CD4-positive, alpha-beta T cell (primary cell): Measurements from ENCODE around the gene HAUS8. TPM values are rescaled to one million over a fixed set of nuclear protein-coding genes. Genes with fewer than 3 reads are reported as not detected.
A peak's percentile ranks its signal among the peaks of the same experiment; 100 is the strongest.

Source experiments
- ATAC-seq: fragments of 200-7000 bp; cut with Tn5 transposase; one replicate; pipeline ENCODE4 v1.10.0; 2022; ENCODE audit warnings: mild to moderate bottlenecking; ENCODE audit not compliant: poor library complexity
- CTCF ChIA-PET: fragments of 350-600 bp; sonication (Branson Sonifier 250); formaldehyde crosslinking; loops from one replicate; lab custom pipeline; 2021; ENCODE audit warnings: antibody characterized with exemption, inconsistent platforms; lab: Charles Lee
- POLR2A ChIA-PET: fragments of 350-600 bp; sonication (Branson Sonifier 250); formaldehyde crosslinking; loops from one replicate; lab custom pipeline; 2021; ENCODE audit warnings: antibody characterized with exemption, inconsistent platforms; lab: Charles Lee
- DNase-seq, 14 experiments: peaks; one replicate each; pipeline ENCODE4 v3.0.0-alpha.2; 2013 to 2020; ENCODE audit warnings: mixed read lengths in 2 of 14
- H3K27ac ChIP-seq, 2 donors: one replicate each; pipeline versions ENCODE4 v1.5.1 to v1.7.0; 2013; ENCODE audit warnings: low read length in 2 of 2, low read depth in 1 of 2, mild to moderate bottlenecking in 1 of 2
- H3K27me3 ChIP-seq, 2 experiments: 1 replicate in 1 of 2; 2 replicates in 1 of 2; pipeline versions ENCODE4 v1.6.1 to v1.7.0; 2013; ENCODE audit warnings: low read length in 2 of 2, control low read depth in 1 of 2, mild to moderate bottlenecking in 1 of 2, moderate library complexity in 1 of 2; ENCODE audit not compliant: insufficient read depth in 2 of 2, control insufficient read depth in 1 of 2
- H3K36me3 ChIP-seq: one replicate; pipeline ENCODE4 v1.6.1; 2013; ENCODE audit warnings: low read length, control low read depth; ENCODE audit not compliant: insufficient read depth
- H3K4me1 ChIP-seq: one replicate; pipeline ENCODE4 v1.6.1; 2013; ENCODE audit warnings: low read length, control low read depth; ENCODE audit not compliant: insufficient read depth
- H3K4me3 ChIP-seq: one replicate; pipeline ENCODE4 v1.5.1; 2013; ENCODE audit warnings: mild to moderate bottlenecking, low read length, moderate library complexity
- H3K9me3 ChIP-seq, 2 experiments: 1 replicate in 1 of 2; 2 replicates in 1 of 2; pipeline versions ENCODE4 v1.6.1 to v1.7.0; 2013; ENCODE audit warnings: low read length in 2 of 2, mild to moderate bottlenecking in 2 of 2, control low read depth in 1 of 2, moderate library complexity in 1 of 2; ENCODE audit not compliant: control insufficient read depth in 1 of 2, insufficient read depth in 1 of 2
- H3K27ac Mint-ChIP-seq: one replicate; pipeline ENCODE4 v1.8.0; 2020; ENCODE audit warnings: mixed read lengths
- H3K27me3 Mint-ChIP-seq: one replicate; pipeline ENCODE4 v1.8.0; 2021; ENCODE audit warnings: mixed read lengths
- H3K36me3 Mint-ChIP-seq: one replicate; pipeline ENCODE4 v1.8.0; 2021; ENCODE audit warnings: low read depth, mixed read lengths
- H3K4me1 Mint-ChIP-seq: one replicate; pipeline ENCODE4 v1.8.0; 2021; ENCODE audit warnings: low read depth, mixed read lengths
- H3K4me3 Mint-ChIP-seq: one replicate; pipeline ENCODE4 v1.8.0; 2020; ENCODE audit warnings: mild to moderate bottlenecking, mixed read lengths
- H3K9me3 Mint-ChIP-seq: one replicate; pipeline ENCODE4 v1.8.0; 2020; ENCODE audit warnings: mixed read lengths
- CTCF ChIP-seq: fragments of 200-600 bp; IDR thresholded peaks from one replicate; pipeline ENCODE4 v1.8.0; 2022; ENCODE audit warnings: antibody characterized with exemption, mild to moderate bottlenecking
- intact Hi-C, 2 experiments: fragments of 100-400 bp; cut with DNase I in 1 of 2; cut with micrococcal nuclease in 1 of 2; formaldehyde crosslinking; loops; one replicate each; pipeline versions ENCODE4 v1.15.1 to v1.9.0; 2023 to 2025; cut with DNase I, micrococcal nuclease
- total RNA-seq, 174 experiments: library from RNA in 2 of 174; stranded (reverse) in 2 of 174; gene quantifications; one replicate each; pipeline ENCODE4 v1.2.3 and lab custom pipeline; 2021 to 2026

The HAUS8 gene
- total RNA-seq, 2 experiments from 2014 or later = 20.6 to 20.7 TPM

GRCh38 chr19:17069193-17069592 is 6.1 kb downstream of the HAUS8 start:
- no peaks in the 10 kb centered on the region for H3K27me3 ChIP-seq
- DNase-seq (no peak), ATAC-seq (no peak)
- TF ChIP-seq CTCF = no peak
- ChIA-PET POLR2A (interaction anchor here (0.7 to 1.8 kb wide), 2 partner anchors 56 to 115 kb away, joined by 3 to 7 read pairs; no protein-coding TSS in a partner anchor), CTCF (interaction anchor here (0.6 kb wide), 1 partner anchor 115 kb away, joined by 3 read pairs; no protein-coding TSS in a partner anchor)
- H3K4me3 Mint-ChIP-seq = no peak overlapping the region
- peaks cover 49% of the 10 kb centered on the region for H3K36me3 Mint-ChIP-seq
- H3K27me3 Mint-ChIP-seq = no peaks in the 10 kb centered on the region
- H3K36me3 ChIP-seq = peaks cover 24% of the 10 kb centered on the region
- no peaks in the 10 kb centered on the region for H3K9me3 ChIP-seq
- no peak overlapping the region for H3K27ac Mint-ChIP-seq
- no peak overlapping the region for H3K4me3 ChIP-seq
- H3K27ac ChIP-seq = no peak overlapping the region
- peaks cover 48% of the 10 kb centered on the region for H3K4me1 Mint-ChIP-seq
- H3K4me1 ChIP-seq = peaks cover 26% of the 10 kb centered on the region
- intact Hi-C loops = loop anchor here in 1 of 2 experiments (5.0 to 10.0 kb wide), 2 partner anchors 113 to 316 kb away; no protein-coding TSS in a partner anchor
- H3K9me3 Mint-ChIP-seq = no peaks in the 10 kb centered on the region

- no peaks in the 10 kb centered on the region for H3K27me3 ChIP-seq
- H3K27me3 Mint-ChIP-seq = no peaks in the 10 kb centered on the region
- H3K27ac Mint-ChIP-seq = no peak overlapping the region
- no peak overlapping the region for H3K27ac ChIP-seq
- H3K4me1 ChIP-seq = peaks cover 19% of the 10 kb centered on the region
- DNase-seq (peak in 1 of 14 experiments; percentile 11), ATAC-seq (no peak)
- H3K36me3 Mint-ChIP-seq = peaks cover 58% of the 10 kb centered on the region
- H3K4me1 Mint-ChIP-seq = peaks cover 29% of the 10 kb centered on the region
- H3K4me3 ChIP-seq = no peak overlapping the region
- CTCF ChIA-PET = no interaction called here
- H3K4me3 Mint-ChIP-seq = no peak overlapping the region
- no peak for TF ChIP-seq CTCF
- H3K9me3 ChIP-seq = no peaks in the 10 kb centered on the region
- POLR2A ChIA-PET = no interaction called here
- intact Hi-C loops = loop anchor here in 1 of 2 experiments (10.0 kb wide), 1 partner anchor 321 kb away; no protein-coding TSS in a partner anchor
- no peaks in the 10 kb centered on the region for H3K9me3 Mint-ChIP-seq
- H3K36me3 ChIP-seq = peaks cover 33% of the 10 kb centered on the region
These were observed 11.8 kb downstream of the HAUS8 start for GRCh38 chr19:17063428-17063827.

GRCh38 chr19:17061691-17062090 is 13.6 kb downstream of the HAUS8 start:
- H3K27me3 Mint-ChIP-seq = no peaks in the 10 kb centered on the region
- no peaks in the 10 kb centered on the region for H3K9me3 Mint-ChIP-seq
- Histone ChIP-seq H3K9me3 (no peaks in the 10 kb centered on the region), H3K27ac (no peak overlapping the region), H3K27me3 (no peaks in the 10 kb centered on the region), H3K4me3 (no peak overlapping the region), H3K4me1 (peaks cover 12% of the 10 kb centered on the region), H3K36me3 (peaks cover 47% of the 10 kb centered on the region)
- H3K4me1 Mint-ChIP-seq = peaks cover 20% of the 10 kb centered on the region
- intact Hi-C loops = loop anchor here in 1 of 2 experiments (10.0 kb wide), 1 partner anchor 323 kb away; no protein-coding TSS in a partner anchor
- no peak overlapping the region for H3K4me3 Mint-ChIP-seq
- ATAC-seq = no peak
- no peak for DNase-seq
- peaks cover 60% of the 10 kb centered on the region for H3K36me3 Mint-ChIP-seq
- no peak overlapping the region for H3K27ac Mint-ChIP-seq
- no peak for TF ChIP-seq CTCF
- POLR2A ChIA-PET = no interaction called here
- CTCF ChIA-PET = no interaction called here
